Osteoblast (primary cell): ENCODE data around the gene PIR. TPM values are rescaled to one million over a fixed set of nuclear protein-coding genes. Genes with fewer than 3 reads are reported as not detected.

Source experiments
- DNase-seq: peaks from one replicate; pipeline ENCODE4 v3.0.0; 2011; ENCODE audit warnings: low spot score, mixed read lengths; ENCODE audit not compliant: insufficient read length; ENCODE audit errors: missing footprints
- H2AFZ ChIP-seq: 2 replicates; pipeline ENCODE4 v1.6.0; 2011; ENCODE audit warnings: mild to moderate bottlenecking, low read length
- H3K27ac ChIP-seq: 2 replicates; pipeline ENCODE4 v1.5.1; 2011; ENCODE audit warnings: mild to moderate bottlenecking, low read depth, low read length, moderate library complexity
- H3K27me3 ChIP-seq: 2 replicates; pipeline ENCODE4 v1.6.0; 2012; ENCODE audit warnings: mild to moderate bottlenecking, control low read depth, inconsistent platforms, low read length, moderate library complexity; ENCODE audit not compliant: insufficient read depth
- H3K36me3 ChIP-seq: 2 replicates; pipeline ENCODE4 v1.5.1; 2011; ENCODE audit warnings: mild to moderate bottlenecking, low read length, control low read depth, moderate library complexity; ENCODE audit not compliant: insufficient read depth
- H3K4me1 ChIP-seq: 2 replicates; pipeline ENCODE4 v1.5.1; 2011; ENCODE audit warnings: mild to moderate bottlenecking, low read length, control low read depth, moderate library complexity; ENCODE audit not compliant: insufficient read depth
- H3K4me2 ChIP-seq: 2 replicates; pipeline ENCODE4 v1.6.0; 2011; ENCODE audit warnings: mild to moderate bottlenecking, low read length; ENCODE audit not compliant: insufficient read depth
- H3K4me3 ChIP-seq: fragments of 200-600 bp; sonication (generic); 3 replicates; pipeline ENCODE4 v1.5.1; 2012; ENCODE audit warnings: mild to moderate bottlenecking, low read length, inconsistent platforms; ENCODE audit not compliant: insufficient read depth
- H3K79me2 ChIP-seq: 2 replicates; pipeline ENCODE4 v1.6.0; 2012; ENCODE audit warnings: mild to moderate bottlenecking, low read length, control low read depth, inconsistent platforms; ENCODE audit not compliant: insufficient read depth
- H3K9me3 ChIP-seq: 2 replicates; pipeline ENCODE4 v1.5.1; 2011; ENCODE audit warnings: low read depth, low read length, control low read depth
- H4K20me1 ChIP-seq: 2 replicates; pipeline ENCODE4 v1.6.0; 2012; ENCODE audit warnings: mild to moderate bottlenecking, low read length, control low read depth; ENCODE audit not compliant: insufficient read depth
- CTCF ChIP-seq: IDR thresholded peaks from 2 replicates; pipeline ENCODE4 v1.5.1; 2011; ENCODE audit warnings: mild to moderate bottlenecking, low read depth, low read length, moderate library complexity; ENCODE audit errors: extremely low read depth
- total RNA-seq: library from RNA; depleted of rRNA; stranded (reverse); fragments of >200 nt; gene quantifications from 2 replicates; pipeline ENCODE4 v1.2.3, GENCODE V29; 2012

The PIR gene
- total RNA-seq, 1 donor, result 15.9 TPM

- Histone ChIP-seq H4K20me1 (no peaks in the 10 kb centered on the region), H3K27me3 (no peaks in the 10 kb centered on the region), H3K79me2 (no peaks in the 10 kb centered on the region), H3K4me2 (no peak overlapping the region), H3K4me3 (no peak overlapping the region), H3K36me3 (no peaks in the 10 kb centered on the region), H3K4me1 (no peaks in the 10 kb centered on the region), H3K9me3 (no peaks in the 10 kb centered on the region), H3K27ac (no peak overlapping the region), H2AFZ (no peak overlapping the region)
- no peak for DNase-seq
- no peak for TF ChIP-seq CTCF
These were observed 82.2 kb downstream of the PIR start for GRCh38 chrX:15410947-15411346.

- Histone ChIP-seq H3K4me3 (no peak overlapping the region), H2AFZ (no peak overlapping the region), H3K36me3 (no peaks in the 10 kb centered on the region), H3K27ac (no peak overlapping the region), H3K27me3 (no peaks in the 10 kb centered on the region), H3K4me2 (no peak overlapping the region), H3K9me3 (no peaks in the 10 kb centered on the region), H3K79me2 (no peaks in the 10 kb centered on the region), H3K4me1 (no peaks in the 10 kb centered on the region), H4K20me1 (no peaks in the 10 kb centered on the region)
- TF ChIP-seq CTCF, result no peak
- peak; percentile 14 for DNase-seq
These were observed 82.7 kb downstream of the PIR start for GRCh38 chrX:15410430-15410829.

- Histone ChIP-seq H3K4me3 (no peak overlapping the region), H3K36me3 (no peaks in the 10 kb centered on the region), H4K20me1 (no peaks in the 10 kb centered on the region), H3K9me3 (no peaks in the 10 kb centered on the region), H3K27ac (no peak overlapping the region), H3K27me3 (no peaks in the 10 kb centered on the region), H3K79me2 (no peaks in the 10 kb centered on the region), H3K4me1 (no peaks in the 10 kb centered on the region), H3K4me2 (no peak overlapping the region), H2AFZ (no peak overlapping the region)
- TF ChIP-seq CTCF, result no peak
- peak; percentile 34 for DNase-seq
These were observed 87.3 kb downstream of the PIR start for GRCh38 chrX:15405846-15406245.

GRCh38 chrX:15404401-15405096 is 88.6 kb downstream of the PIR start:
- Histone ChIP-seq H2AFZ (no peak overlapping the region), H3K9me3 (no peaks in the 10 kb centered on the region), H3K4me2 (no peak overlapping the region), H4K20me1 (no peaks in the 10 kb centered on the region), H3K27me3 (no peaks in the 10 kb centered on the region), H3K36me3 (no peaks in the 10 kb centered on the region), H3K4me1 (no peaks in the 10 kb centered on the region), H3K27ac (no peak overlapping the region), H3K79me2 (no peaks in the 10 kb centered on the region), H3K4me3 (no peak overlapping the region)
- TF ChIP-seq CTCF, result no peak
- DNase-seq, result peak; percentile 15
